Thyroid gland (tissue), 4 donors: Measurements from ENCODE around the gene ELP6. TPM values are rescaled to one million over a fixed set of nuclear protein-coding genes. Genes with fewer than 3 reads are reported as not detected.

Source experiments
- DNase-seq, 2 donors: peaks; one replicate each; pipeline ENCODE4 v3.0.0-alpha.2; 2019
- H3K27ac ChIP-seq, 3 donors: fragments of 200-600 bp; sonication (generic); 1 replicate in 2 of 3; 2 replicates in 1 of 3; pipeline ENCODE4 v1.5.1; 2016 to 2019; ENCODE audit warnings: mild to moderate bottlenecking in 1 of 3, moderate library complexity in 1 of 3
- H3K27me3 ChIP-seq: fragments of 200-600 bp; sonication (generic); one replicate; pipeline ENCODE4 v1.5.1; 2019
- H3K36me3 ChIP-seq, 2 donors: fragments of 200-600 bp; sonication (generic); one replicate each; pipeline ENCODE4 v1.5.1; 2016 to 2019
- H3K4me1 ChIP-seq, 2 donors: fragments of 200-600 bp; sonication (generic); one replicate each; pipeline ENCODE4 v1.5.1; 2017 to 2019
- H3K4me3 ChIP-seq, 3 donors: fragments of 200-600 bp; sonication (generic); replicated peaks in 1 of 3; 1 replicate in 2 of 3; 2 replicates in 1 of 3; pipeline ENCODE4 v1.5.1; 2016; ENCODE audit warnings: mild to moderate bottlenecking in 1 of 3
- H3K9me3 ChIP-seq: fragments of 200-600 bp; sonication (generic); one replicate; pipeline ENCODE4 v1.5.1; 2017
- CTCF ChIP-seq, 6 experiments: fragments of 200-600 bp in 3 of 6; fragments of 450-650 bp in 3 of 6; sonication (generic) in 3 of 6; IDR thresholded peaks; one replicate each; pipeline ENCODE4 v1.5.1; 2016 to 2019; ENCODE audit warnings: antibody characterized with exemption in 6 of 6, mild to moderate bottlenecking in 2 of 6, inconsistent platforms in 1 of 6, moderate library complexity in 1 of 6
- POLR2A ChIP-seq, 2 donors: fragments of 450-650 bp; IDR thresholded peaks; one replicate each; pipeline ENCODE4 v1.6.1; 2017; ENCODE audit warnings: antibody characterized with exemption in 2 of 2, mild to moderate bottlenecking in 2 of 2, moderate library complexity in 1 of 2
- WGBS, 2 donors: methylation state at CpG; one replicate each; pipeline ENCODE4 v1.1.5; 2017; 5-methylcytosine and 5-hydroxymethylcytosine counted together
- intact Hi-C: fragments of 100-400 bp; cut with DNase I; formaldehyde crosslinking; loops from one replicate; pipeline ENCODE4 v1.15.1; 2023
- total RNA-seq, 4 donors: library from RNA; depleted of rRNA; stranded (reverse); fragments of >200 nt; gene quantifications; one replicate each; pipeline ENCODE4 v1.2.3, GENCODE V29; 2016

ELP6 gene
- total RNA-seq, 4 donors from 2014 or later = 25.3 to 42.7 (median 35.5) TPM

- no peak for TF ChIP-seq CTCF (IDR thresholded peaks at IDR 0.05)
- TF ChIP-seq POLR2A (IDR thresholded peaks at IDR 0.05) = no peak
- no peaks in the 10 kb centered on the region for H3K27me3 ChIP-seq
- H3K4me1 ChIP-seq = peaks cover 24 to 39% of the 10 kb centered on the region in 2 donors
- H3K9me3 ChIP-seq = no peaks in the 10 kb centered on the region
- intact Hi-C loops = no loop called here
- H3K36me3 ChIP-seq = no peaks in the 10 kb centered on the region
- no peak overlapping the region for H3K27ac ChIP-seq
- DNase-seq = peak; percentile 22 to 57
- H3K4me3 ChIP-seq = no peak overlapping the region
Measured at GRCh38 chr3:47478022-47478421, 35.5 kb downstream of the ELP6 start.

- Histone ChIP-seq H3K9me3 (no peaks in the 10 kb centered on the region), H3K4me1 (peaks cover 24 to 39% of the 10 kb centered on the region in 2 donors), H3K4me3 (peak overlapping the region in 1 of 3 donors; percentile 92), H3K27ac (no peak overlapping the region), H3K36me3 (no peaks in the 10 kb centered on the region), H3K27me3 (no peaks in the 10 kb centered on the region)
- TF ChIP-seq POLR2A (IDR thresholded peaks at IDR 0.05) (no peak), CTCF (IDR thresholded peaks at IDR 0.05) (no peak)
- WGBS, 2 donors = 85 to 88% methylated on average over 11 of the region's 11 CpGs
- no peak for DNase-seq
- intact Hi-C loops = loop anchor here (2.0 kb wide), 1 partner anchor 56 kb away; no protein-coding TSS in a partner anchor
Measured at GRCh38 chr3:47476644-47477199, 36.8 kb downstream of the ELP6 start.

- DNase-seq = no peak
- TF ChIP-seq POLR2A (IDR thresholded peaks at IDR 0.05) (no peak), CTCF (IDR thresholded peaks at IDR 0.05) (no peak)
- Histone ChIP-seq H3K4me3 (peak overlapping the region; percentile 5 to 92 (median 26)), H3K36me3 (no peaks in the 10 kb centered on the region), H3K27ac (peak overlapping the region; percentile 59 to 89 (median 79)), H3K27me3 (no peaks in the 10 kb centered on the region), H3K4me1 (peaks cover 24 to 39% of the 10 kb centered on the region in 2 donors), H3K9me3 (no peaks in the 10 kb centered on the region)
- 77 to 80% methylated on average over 5 of the region's 5 CpGs for WGBS, 2 donors
- intact Hi-C loops = loop anchor here (2.0 kb wide), 1 partner anchor 55 kb away; no protein-coding TSS in a partner anchor
Measured at GRCh38 chr3:47476330-47476626, 37.2 kb downstream of the ELP6 start.

DNA sequence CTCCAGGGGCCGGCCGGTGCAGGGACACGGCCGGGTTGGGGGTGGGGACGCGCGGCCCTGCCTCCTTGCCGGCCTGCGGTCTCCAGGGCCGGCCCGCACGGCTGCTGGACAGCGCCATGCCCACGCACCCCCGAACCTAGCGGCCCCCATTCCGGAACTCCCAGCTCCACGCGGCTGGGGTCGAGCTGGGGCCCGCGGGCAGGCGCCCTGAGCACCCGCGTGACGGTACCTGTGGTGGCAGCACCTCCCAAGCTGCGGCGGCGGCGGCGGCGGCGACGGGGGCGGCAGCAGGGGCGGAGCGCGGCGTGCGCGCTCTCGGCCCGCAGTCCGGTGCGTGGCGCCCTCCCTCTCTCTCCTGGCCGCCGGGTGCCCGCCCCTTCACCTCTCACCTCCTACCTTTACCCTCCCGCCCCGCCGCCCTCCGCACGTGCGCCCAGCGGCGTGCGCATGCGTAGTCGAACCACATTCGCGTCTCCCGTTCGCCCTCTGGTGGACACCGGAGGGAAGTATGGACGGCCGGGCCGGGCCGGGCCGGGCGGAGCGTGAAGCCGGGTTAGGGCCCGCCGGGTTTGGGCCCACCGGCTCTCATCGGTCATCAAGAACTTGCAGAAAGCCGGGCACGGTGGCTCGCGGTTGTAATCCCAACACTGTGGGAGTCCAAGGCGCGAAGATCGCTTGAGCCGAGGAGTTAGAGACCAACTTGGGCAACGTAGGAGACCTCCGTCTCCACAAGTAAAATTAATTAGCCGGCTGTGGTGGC lies 37.8 kb downstream of the ELP6 start, which contains the start of gene SCAP:
Gene SCAP (minus strand): TSS at position 372 of the 760 bp plus-strand sequence. CDS start 32,948 bp downstream, outside the sequence.
- 25 to 26% methylated on average over 10 to 11 of the region's 88 CpGs for WGBS, 2 donors
- intact Hi-C loops = loop anchor here (2.0 kb wide), 1 partner anchor 55 kb away; no protein-coding TSS in a partner anchor
- H3K36me3 ChIP-seq = no peaks in the 10 kb centered on the region
- H3K4me1 ChIP-seq = peaks cover 24 to 39% of the 10 kb centered on the region in 2 donors
- TF ChIP-seq CTCF (IDR thresholded peaks at IDR 0.05) = peak; percentile 82 to 98 (median 95)
- TF ChIP-seq POLR2A (IDR thresholded peaks at IDR 0.05) = peak in 1 of 2 donors; percentile 72
- no peaks in the 10 kb centered on the region for H3K9me3 ChIP-seq
- peak within 1 kb of the TSS; percentile 68 to 92 (median 84) for H3K4me3 ChIP-seq
- no peaks in the 10 kb centered on the region for H3K27me3 ChIP-seq
- DNase-seq = peak; percentile 94 to 95
- H3K27ac ChIP-seq = peak within 1 kb of the TSS; percentile 59 to 89 (median 79)
